Cardiac septum (tissue), 1 donor: ENCODE measurements around the gene CA14. TPM values are rescaled to one million over a fixed set of nuclear protein-coding genes. Genes with fewer than 3 reads are reported as not detected.

Experiments used
- total RNA-seq: library from RNA; stranded (reverse); fragmentation: NEBNext Ultra II Directional; extraction: Animal tissue kit (Norgen Biotek cat#: 25700); gene quantifications from one replicate; pipeline ENCODE4 v1.2.1, GENCODE V29; 2021
- donor health status: DM: no; HTN: no; CAD: no.

The CA14 gene
- total RNA-seq, 1 donor from 2014 or later = 0.51 TPM

Other genes with a start within 250 kb of the CA14 start
- 32.6 TPM for gene OTUD7B, start 247.0 kb upstream of the CA14 start, total RNA-seq
- 71.6 TPM for gene VPS45, start 190.0 kb upstream of the CA14 start, total RNA-seq
- 88.8 TPM for gene PLEKHO1, start 107.9 kb upstream of the CA14 start, total RNA-seq
- 55.3 TPM for gene ANP32E, start 21.7 kb upstream of the CA14 start, total RNA-seq
- 57.3 TPM for gene APH1A, start 11.2 kb downstream of the CA14 start, total RNA-seq
- gene C1orf54, start 15.0 kb downstream of the CA14 start, total RNA-seq = 11.9 TPM
- 10.0 TPM for gene CIART, start 24.8 kb downstream of the CA14 start, total RNA-seq
- 67.8 TPM for gene MRPS21, start 36.1 kb downstream of the CA14 start, total RNA-seq
- gene PRPF3, start 63.8 kb downstream of the CA14 start, total RNA-seq = 24.5 TPM
- 23.5 TPM for gene RPRD2, start 106.4 kb downstream of the CA14 start, total RNA-seq
- 30.7 TPM for gene TARS2, start 229.6 kb downstream of the CA14 start, total RNA-seq